AG04449 (cell line): Measurements from ENCODE around the gene PTPN1.

Experiments
- CTCF ChIA-PET: fragments of 350-600 bp; formaldehyde crosslinking; extraction: SDS; loops from one replicate; lab custom pipeline; 2021; ENCODE audit warnings: antibody characterized with exemption; lab: Yijun Ruan, JAX
- POLR2A ChIA-PET: fragments of 400-600, 350-600 bp; formaldehyde crosslinking; extraction: SDS; loops from one replicate; lab custom pipeline; 2020; ENCODE audit warnings: antibody characterized with exemption, inconsistent platforms; lab: Yijun Ruan, JAX
- DNase-seq: peaks from one replicate; pipeline ENCODE4 v3.0.0-alpha.2; 2010; ENCODE audit warnings: low read depth, low spot score
- H3K4me3 ChIP-seq: 2 replicates; pipeline ENCODE4 v1.5.1; 2011; ENCODE audit warnings: low read depth, mild to moderate bottlenecking, control low read depth, low read length
- CTCF ChIP-seq: IDR thresholded peaks from one replicate; pipeline ENCODE4 v1.5.1; 2011; ENCODE audit warnings: mild to moderate bottlenecking, moderate library complexity, low read length, control low read depth, inconsistent platforms; ENCODE audit not compliant: insufficient read depth; ENCODE audit errors: missing control alignments

PTPN1 gene

GRCh38 chr20:50585214-50585613 is 75.0 kb downstream of the PTPN1 start:
- no peak overlapping the region for H3K4me3 ChIP-seq
- DNase-seq: no peak
- CTCF ChIA-PET: interaction anchor here (0.8 to 7.1 kb wide), 8 partner anchors 9 to 404 kb away, joined by 3 to 113 read pairs (median 6); no protein-coding TSS in a partner anchor
- POLR2A ChIA-PET: no interaction called here
- TF ChIP-seq CTCF: no peak

- no peak for DNase-seq
- ChIA-PET POLR2A (no interaction called here), CTCF (interaction anchor here (1.3 to 7.1 kb wide), 7 partner anchors 9 to 405 kb away, joined by 3 to 113 read pairs (median 8); no protein-coding TSS in a partner anchor)
- H3K4me3 ChIP-seq: no peak overlapping the region
- TF ChIP-seq CTCF: no peak
Measured at GRCh38 chr20:50585678-50586077, 75.5 kb downstream of the PTPN1 start.

- DNase-seq: no peak
- no peak overlapping the region for H3K4me3 ChIP-seq
- no peak for TF ChIP-seq CTCF
- ChIA-PET CTCF (interaction anchor here (1.2 to 7.1 kb wide), 7 partner anchors 10 to 408 kb away, joined by 3 to 113 read pairs (median 12); no protein-coding TSS in a partner anchor), POLR2A (no interaction called here)
Measured at GRCh38 chr20:50586531-50587232, 76.5 kb downstream of the PTPN1 start.

- H3K4me3 ChIP-seq: no peak overlapping the region
- TF ChIP-seq CTCF: no peak
- ChIA-PET CTCF (interaction anchor here (1.0 to 7.1 kb wide), 15 partner anchors 10 to 408 kb away, joined by 3 to 113 read pairs (median 5); no protein-coding TSS in a partner anchor), POLR2A (no interaction called here)
- no peak for DNase-seq
Measured at GRCh38 chr20:50587291-50587961, 77.2 kb downstream of the PTPN1 start.

- CTCF ChIA-PET: interaction anchor here (0.6 to 7.1 kb wide), 30 partner anchors 9 to 417 kb away, joined by 3 to 113 read pairs (median 4); no protein-coding TSS in a partner anchor
- no peak for DNase-seq
- H3K4me3 ChIP-seq: no peak overlapping the region
- POLR2A ChIA-PET: no interaction called here
- peak; percentile 94 for TF ChIP-seq CTCF
Measured at GRCh38 chr20:50588034-50588736, 78.0 kb downstream of the PTPN1 start.
